Stimulated activated memory B cell treated with anti-CD40 and anti-IgM and Interleukin-4, amounts not matched to agents 10 μg/mL and 1 μg/mL and 100 μg/mL, for 72 hours (primary cell): ENCODE measurements around the gene UGT1A6.

ENCODE experiments used
- ATAC-seq: fragments of 150-1000 bp; cut with Tn5 transposase; 2 replicates; pipeline ENCODE4 v1.10.0; 2021
- H3K27ac Mint-ChIP-seq: one replicate; pipeline ENCODE4 v1.8.0; 2022; ENCODE audit warnings: mild to moderate bottlenecking, mixed read lengths
- H3K27me3 Mint-ChIP-seq: one replicate; pipeline ENCODE4 v1.8.0; 2022; ENCODE audit warnings: mixed read lengths
- H3K36me3 Mint-ChIP-seq: one replicate; pipeline ENCODE4 v1.8.0; 2022; ENCODE audit warnings: mixed read lengths
- H3K4me1 Mint-ChIP-seq: one replicate; pipeline ENCODE4 v1.8.0; 2022; ENCODE audit warnings: mixed read lengths
- H3K4me3 Mint-ChIP-seq: one replicate; pipeline ENCODE4 v1.8.0; 2022; ENCODE audit warnings: mild to moderate bottlenecking, moderate library complexity, mixed read lengths
- H3K9me3 Mint-ChIP-seq: one replicate; pipeline ENCODE4 v1.8.0; 2022; ENCODE audit warnings: mixed read lengths

The UGT1A6 gene

DNA sequence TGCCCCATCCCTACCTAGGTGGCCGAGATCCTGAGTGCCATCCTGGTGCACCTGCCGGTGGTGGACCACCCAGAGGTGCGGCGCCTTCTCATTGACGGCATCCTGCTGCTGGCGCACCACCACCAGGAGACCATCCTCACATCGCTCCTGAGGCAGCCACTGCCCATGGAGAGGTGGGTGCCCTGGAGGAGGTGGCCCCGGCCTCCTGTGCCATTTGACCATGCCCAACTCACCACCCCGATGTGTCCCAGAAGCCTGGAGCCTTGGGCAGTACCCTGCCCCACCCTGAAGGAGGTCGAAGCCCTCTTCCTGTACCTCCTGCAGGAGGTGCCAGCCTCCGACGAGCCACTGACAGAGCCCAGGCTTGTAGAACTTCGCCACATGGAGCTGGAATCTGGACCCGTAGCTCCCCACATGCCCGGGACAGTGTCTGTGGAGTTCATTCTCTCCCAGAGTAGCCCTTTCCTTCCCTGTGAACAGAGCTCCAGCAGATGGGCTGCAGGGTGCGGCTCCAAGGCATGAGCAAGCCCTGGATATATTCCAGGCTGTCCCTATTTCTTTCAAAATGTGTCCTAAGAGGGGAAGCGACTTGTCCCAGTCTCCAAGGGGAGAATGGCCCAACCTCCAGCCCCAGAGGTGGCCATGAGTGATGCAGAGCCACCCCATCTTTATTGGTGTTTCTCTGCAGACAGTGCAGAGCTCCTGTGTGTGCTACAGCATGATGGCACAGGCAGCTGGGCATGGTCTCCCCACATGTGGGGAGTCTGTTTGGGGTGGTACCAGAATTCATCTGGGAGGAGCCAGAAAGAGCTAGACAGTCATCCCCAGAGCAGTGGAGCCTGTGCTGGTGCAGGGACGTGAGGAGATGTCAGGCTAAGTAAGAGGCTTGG is 127.4 kb downstream of the UGT1A6 start:
- peaks cover 39% of the 10 kb centered on the region for H3K27me3 Mint-ChIP-seq
- ATAC-seq: no peak
- no peaks in the 10 kb centered on the region for H3K9me3 Mint-ChIP-seq
- no peaks in the 10 kb centered on the region for H3K4me1 Mint-ChIP-seq
- no peak overlapping the region for H3K27ac Mint-ChIP-seq
- no peaks in the 10 kb centered on the region for H3K36me3 Mint-ChIP-seq
- no peak overlapping the region for H3K4me3 Mint-ChIP-seq

- ATAC-seq: no peak
- Mint-ChIP-seq H3K4me1 (no peaks in the 10 kb centered on the region), H3K4me3 (no peak overlapping the region), H3K36me3 (no peaks in the 10 kb centered on the region), H3K9me3 (no peaks in the 10 kb centered on the region), H3K27ac (no peak overlapping the region), H3K27me3 (peaks cover 39% of the 10 kb centered on the region)
Measured at GRCh38 chr2:233820774-233821105, 128.1 kb downstream of the UGT1A6 start.

- no peak for ATAC-seq
- Mint-ChIP-seq H3K4me1 (no peaks in the 10 kb centered on the region), H3K27me3 (peaks cover 39% of the 10 kb centered on the region), H3K36me3 (no peaks in the 10 kb centered on the region), H3K27ac (no peak overlapping the region), H3K9me3 (no peaks in the 10 kb centered on the region), H3K4me3 (no peak overlapping the region)
Measured at GRCh38 chr2:233821196-233821595, 128.5 kb downstream of the UGT1A6 start.

GRCh38 chr2:233821709-233822100 is 129.0 kb downstream of the UGT1A6 start:
- Mint-ChIP-seq H3K36me3 (no peaks in the 10 kb centered on the region), H3K9me3 (no peaks in the 10 kb centered on the region), H3K27me3 (peaks cover 39% of the 10 kb centered on the region), H3K4me1 (no peaks in the 10 kb centered on the region), H3K4me3 (no peak overlapping the region), H3K27ac (no peak overlapping the region)
- no peak for ATAC-seq

DNA sequence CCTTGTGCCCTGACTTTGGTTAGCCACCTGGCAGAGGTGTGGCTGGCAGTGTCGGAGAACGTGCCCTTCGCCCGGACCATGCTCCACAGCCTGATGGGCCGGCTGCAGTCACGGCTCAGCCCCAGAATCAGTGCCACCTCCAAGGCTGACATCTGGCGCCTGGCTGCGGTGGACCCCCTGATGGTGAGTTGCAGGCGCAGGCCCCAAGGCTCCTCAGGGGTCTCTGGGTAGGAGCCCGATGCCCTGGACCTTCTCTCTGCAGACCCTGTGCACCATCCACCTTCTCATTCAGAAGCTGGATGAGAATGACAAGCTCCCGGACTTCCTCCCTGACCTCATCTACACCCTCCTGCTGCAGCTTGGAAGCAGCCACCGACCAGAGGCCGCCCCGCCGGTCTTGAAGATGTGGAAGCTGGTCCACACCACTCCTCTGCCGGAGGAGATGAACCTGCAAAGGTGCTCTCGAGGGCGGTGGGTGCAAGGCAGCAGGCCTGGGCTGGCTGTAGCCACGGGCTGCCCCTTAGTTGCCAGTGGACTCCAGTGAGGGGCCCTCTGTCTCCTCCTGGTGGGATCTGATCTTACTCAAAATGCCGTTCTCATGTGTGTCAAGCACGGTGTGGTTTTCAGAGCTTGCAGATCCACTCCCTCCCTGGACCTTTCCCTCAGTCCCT is 129.5 kb downstream of the UGT1A6 start:
- H3K4me3 Mint-ChIP-seq: no peak overlapping the region
- no peaks in the 10 kb centered on the region for H3K4me1 Mint-ChIP-seq
- no peak overlapping the region for H3K27ac Mint-ChIP-seq
- no peak for ATAC-seq
- H3K27me3 Mint-ChIP-seq: peaks cover 34% of the 10 kb centered on the region
- no peaks in the 10 kb centered on the region for H3K9me3 Mint-ChIP-seq
- H3K36me3 Mint-ChIP-seq: no peaks in the 10 kb centered on the region
